ENCODE measurements around the gene RAB43.
"Not testable (repeated sequence)": the region's sequence is repeated elsewhere in the genome, so short reads cannot be mapped to it uniquely, and the experiment has no call there.

Gene RAB43

GRCh38 chr3:129121792-129122411 is at the start of gene RAB43:
Gene RAB43 (minus strand): TSS chr3:129121804. CDS start chr3:129121489, 315 bp downstream.
- DNase-seq, result peak; percentile 75

DNA sequence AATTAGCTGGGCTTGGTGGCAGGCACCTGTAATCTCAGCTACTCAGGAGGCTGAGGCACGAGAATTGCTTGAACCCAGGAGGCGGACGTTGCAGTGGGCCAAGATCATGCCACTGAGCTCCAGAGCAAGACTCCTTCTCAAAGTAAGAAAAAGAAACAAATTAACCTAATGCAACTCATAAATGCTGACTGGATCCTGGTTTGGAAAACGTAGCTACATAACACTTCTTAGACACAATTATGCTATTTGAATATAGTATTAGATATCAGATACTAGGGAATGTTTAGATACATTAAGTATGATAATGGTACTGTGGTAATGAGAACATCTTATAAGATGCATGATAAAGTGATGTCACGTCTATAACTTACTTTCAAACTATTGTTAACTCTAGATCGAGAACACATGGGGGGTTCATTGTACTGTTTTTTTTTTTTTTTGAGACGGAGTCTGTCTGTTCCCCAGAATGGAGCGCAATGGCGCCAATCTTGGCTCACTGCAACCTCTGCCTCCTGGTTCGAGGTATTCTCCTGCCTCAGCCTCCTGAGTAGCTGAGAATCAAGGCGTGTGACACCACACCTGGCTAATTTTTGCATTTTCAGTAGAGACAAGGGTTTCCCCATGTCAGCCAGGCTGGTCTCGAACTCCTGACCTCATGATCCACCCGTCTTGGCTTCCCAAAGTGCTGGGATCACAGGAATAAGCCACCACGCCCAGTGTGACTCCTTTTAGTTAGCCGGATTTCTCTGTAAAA is 45.2 kb upstream of the RAB43 start:
- DNase-seq, result no peak

DNA sequence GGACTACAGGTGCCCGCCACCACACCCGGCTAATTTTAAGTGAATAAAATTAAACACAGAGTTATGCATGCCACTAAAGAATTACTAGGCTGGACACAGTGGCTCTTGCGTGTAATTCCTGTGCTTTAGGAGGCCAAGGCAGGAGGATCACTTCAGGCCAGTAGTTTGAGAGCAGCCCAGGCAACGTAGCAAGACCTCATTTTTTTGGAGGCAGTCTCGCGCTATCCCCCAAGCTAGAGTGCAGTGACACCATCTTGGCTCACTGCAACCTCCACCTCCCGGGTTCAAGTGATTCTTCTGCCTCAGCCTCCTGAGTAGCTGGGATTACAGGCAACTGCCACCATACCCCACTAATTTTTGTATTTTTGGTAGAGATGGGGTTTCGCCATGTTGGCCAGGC is 44.0 kb upstream of the RAB43 start:
- not testable (repeated sequence) for DNase-seq

DNA sequence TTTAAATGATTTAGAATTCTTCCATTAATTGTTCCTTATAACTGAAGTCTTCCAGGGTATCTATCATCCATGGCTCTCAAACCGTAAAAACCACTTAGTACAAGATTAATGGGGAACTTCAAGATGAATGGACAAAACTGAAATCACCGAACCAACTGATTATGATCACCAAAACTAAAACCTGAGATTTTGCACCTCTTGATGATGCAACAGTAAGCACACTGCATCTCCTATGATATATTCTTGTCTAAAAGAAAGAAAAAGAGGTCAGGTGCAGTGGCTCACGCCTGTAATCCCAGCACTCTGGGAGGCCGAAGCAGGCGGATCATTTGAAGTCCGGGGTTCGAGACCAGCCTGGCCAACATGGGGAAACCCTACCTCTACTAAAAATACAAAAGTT is 42.9 kb upstream of the RAB43 start:
- DNase-seq, result no peak

GRCh38 chr3:129162729-129163579 is 41.4 kb upstream of the RAB43 start:
- no peak for DNase-seq

GRCh38 chr3:129161860-129162271 is 40.3 kb upstream of the RAB43 start:
- DNase-seq, result no peak

DNA sequence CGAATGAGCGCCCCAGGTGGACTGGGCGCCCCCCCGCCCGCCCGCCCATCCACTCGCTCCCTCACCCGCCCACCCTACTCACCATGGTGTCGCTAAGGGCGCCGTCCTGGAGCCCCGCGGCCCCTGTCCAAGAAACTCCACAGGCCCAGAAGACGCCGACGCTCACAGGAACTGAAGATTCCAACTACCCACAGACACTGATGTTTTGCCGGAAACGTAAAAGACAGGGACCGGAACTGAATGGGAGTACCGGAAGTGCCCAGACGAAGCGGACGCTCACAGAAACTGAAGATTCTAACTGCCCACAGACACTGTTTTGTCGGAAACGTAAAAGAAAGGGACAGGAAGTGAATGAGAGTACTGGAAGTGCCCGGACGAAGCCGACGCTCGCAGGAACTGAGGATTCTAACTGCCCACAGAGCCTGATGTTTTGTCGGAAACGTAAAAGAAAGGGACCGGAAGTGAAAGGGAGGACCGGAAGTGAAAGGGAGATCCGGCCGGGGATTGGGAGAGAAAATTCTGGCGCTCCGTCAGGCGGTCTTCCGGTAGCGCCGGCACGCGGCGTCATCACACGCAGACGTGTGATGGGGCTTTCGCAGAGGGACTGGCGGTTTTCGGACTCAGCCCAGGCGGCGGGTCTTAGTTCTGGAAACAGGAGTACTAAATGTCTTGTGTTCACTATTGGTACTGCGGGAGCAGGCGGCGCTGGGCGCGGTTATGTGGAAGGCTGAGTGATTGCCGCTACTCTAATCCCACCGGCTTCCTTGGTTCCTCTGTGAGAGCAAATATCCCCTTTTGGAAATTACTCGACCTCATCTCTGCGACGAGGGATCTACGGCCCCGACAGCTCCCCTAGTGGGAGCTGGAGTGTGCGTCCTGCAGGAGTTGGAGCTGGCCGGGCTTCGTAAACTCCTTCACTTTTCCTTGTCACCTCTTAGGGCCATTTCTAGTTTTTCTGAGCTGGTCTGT is 39.6 kb upstream of the RAB43 start, which contains the start of gene ISY1:
ISY1 (minus strand) TSS at position 173 of the 969 bp plus-strand sequence; CDS start at position 85, 88 bp downstream.
- peak; percentile 97 for DNase-seq

- no peak for DNase-seq
Observed at GRCh38 chr3:129144786-129145185, 23.2 kb upstream of the RAB43 start.

DNA sequence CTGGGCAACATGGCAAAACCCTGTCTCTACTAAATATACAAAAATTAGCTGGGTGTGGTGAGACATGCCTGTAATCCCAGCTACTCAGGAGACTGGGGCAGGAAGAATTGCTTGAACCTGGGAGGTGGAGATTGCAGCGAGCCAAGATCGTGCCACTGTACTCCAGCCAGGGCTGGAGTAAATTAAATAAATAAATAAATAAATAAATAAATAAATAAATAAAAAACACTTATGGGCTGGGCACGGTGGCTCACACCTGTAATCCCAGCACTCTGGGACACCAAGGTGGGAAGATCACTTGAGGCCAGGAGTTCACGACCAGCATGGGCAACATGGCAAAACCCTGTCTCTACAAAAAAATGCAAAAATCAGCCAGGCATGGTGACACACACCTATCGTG is 19.4 kb upstream of the RAB43 start:
- DNase-seq, result not testable (repeated sequence)

DNA sequence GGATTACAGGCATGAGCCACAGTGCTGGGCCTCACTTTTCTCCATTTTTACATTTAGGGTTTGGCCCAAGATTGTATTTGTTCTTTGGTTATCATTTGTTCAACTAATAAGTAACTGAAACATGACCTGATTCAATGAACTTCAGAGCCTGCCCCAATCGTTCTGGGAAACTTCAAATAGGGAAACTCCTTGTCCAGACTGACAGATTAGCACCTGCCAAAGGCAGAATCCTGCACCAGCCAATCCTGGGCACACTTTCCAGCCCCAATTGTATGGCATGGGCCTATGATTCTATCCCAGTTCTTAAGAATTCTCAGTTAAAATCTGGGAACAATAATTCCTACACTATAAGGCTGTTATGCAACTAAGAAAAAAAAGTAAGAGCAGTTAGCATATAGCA is 18.3 kb upstream of the RAB43 start:
- no peak for DNase-seq

DNA sequence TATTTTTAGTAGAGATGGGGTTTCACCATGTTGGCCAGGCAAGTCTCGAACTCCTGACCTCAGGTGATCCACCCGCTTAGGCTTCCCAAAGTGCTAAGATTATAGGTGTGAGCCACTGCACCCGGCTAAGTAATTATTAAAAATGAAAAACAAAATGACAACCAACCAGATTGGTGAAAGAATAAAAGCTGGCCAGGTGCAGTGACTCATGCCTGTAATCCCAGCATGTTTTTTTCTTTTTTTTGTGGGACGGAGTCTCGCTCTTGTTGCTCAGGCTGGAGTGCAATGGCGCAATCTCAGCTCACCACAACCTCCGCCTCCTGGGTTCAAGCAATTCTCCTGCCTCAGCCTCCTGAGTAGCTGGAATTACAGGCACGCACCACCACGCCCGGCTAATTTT is 14.7 kb upstream of the RAB43 start:
- not testable (repeated sequence) for DNase-seq

DNA sequence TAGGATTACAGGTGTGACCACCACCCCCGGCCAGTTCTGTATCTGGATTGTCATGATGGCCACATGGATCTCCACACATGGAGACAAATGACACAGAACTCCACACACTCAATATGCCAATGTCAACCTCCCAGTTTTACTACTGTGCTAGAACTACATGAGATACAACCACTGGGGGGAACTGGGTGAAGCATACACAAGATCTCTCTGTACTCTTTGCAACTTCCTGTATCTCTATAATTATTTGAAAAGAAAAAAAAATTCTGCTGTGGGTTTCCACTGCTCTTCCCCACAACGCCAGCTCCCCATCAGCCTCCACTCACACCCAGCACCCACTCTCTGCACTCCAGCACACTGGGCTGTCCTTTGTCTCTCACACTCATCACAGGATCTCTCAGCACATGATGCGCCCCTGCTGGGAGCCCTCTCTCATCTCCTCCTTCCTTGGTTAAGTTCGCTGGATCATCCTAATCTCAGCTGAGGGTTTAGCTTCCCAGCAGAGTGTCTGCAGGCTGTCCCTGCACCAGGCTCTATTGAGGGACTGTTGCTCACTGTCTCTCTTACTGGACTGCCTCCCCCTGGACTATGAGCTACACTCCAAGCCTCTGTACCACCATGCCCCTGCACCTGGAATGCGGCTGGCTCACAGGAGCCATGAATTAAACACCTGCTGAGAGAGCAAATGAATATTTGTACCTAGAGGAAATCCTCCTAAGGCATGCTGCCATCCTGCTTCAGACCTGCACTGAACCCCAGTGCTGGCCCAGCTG is 10.7 kb upstream of the RAB43 start:
- DNase-seq, result no peak

DNA sequence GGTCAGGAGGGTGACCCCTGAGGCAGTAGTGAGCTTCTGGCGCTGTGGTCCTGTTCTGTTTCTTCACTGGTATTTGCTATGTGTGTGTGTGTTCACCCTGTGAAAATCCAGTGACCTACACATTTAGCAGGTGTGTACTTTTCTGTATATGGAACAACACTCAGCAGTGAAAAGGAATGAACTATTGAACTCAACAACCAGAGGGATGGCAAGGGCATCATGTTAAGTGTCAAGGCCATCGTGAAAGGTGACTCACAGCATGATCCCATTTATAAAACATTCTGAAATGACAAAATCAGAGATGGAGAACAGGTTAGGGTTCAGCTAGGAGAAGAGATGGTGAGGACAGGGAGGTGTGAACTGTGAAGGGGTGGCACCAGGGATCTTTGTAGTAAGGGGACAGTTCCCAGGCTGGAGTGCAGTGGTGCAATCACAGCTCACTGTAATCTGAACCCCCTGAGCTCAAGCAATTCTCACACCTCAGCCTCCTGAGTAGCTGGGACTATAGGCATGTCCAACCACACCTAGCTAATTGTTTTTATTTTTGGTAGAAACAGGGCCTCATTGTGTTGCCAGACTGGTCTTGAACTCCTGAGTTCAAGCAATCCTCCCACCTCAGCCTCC is 10.0 kb upstream of the RAB43 start:
- DNase-seq, result no peak

DNA sequence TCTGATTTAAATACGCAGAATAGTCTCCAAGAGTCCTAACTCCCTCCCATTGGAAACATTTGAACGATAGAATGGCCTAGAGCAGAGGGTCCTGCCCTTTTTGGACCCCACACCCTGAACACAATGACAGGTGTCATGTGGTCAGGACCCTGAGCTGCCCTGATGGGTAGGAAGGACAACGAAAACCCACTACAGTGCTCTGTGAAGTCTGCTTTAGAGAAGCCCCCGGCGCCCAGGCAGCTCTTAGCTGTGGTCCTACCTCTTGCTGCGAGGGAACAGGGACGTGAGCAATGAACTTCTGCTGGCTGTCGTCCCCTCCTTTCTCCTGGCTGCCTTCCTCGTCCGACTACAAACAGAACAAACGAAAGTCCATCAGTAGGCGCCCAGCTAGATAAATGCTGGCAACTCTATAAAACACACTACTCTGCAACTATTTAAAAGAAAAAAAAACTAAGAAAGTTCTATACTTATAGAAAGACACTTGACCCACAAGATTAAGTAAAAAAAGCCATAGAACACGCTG is 8.7 kb upstream of the RAB43 start:
- no peak for DNase-seq

DNA sequence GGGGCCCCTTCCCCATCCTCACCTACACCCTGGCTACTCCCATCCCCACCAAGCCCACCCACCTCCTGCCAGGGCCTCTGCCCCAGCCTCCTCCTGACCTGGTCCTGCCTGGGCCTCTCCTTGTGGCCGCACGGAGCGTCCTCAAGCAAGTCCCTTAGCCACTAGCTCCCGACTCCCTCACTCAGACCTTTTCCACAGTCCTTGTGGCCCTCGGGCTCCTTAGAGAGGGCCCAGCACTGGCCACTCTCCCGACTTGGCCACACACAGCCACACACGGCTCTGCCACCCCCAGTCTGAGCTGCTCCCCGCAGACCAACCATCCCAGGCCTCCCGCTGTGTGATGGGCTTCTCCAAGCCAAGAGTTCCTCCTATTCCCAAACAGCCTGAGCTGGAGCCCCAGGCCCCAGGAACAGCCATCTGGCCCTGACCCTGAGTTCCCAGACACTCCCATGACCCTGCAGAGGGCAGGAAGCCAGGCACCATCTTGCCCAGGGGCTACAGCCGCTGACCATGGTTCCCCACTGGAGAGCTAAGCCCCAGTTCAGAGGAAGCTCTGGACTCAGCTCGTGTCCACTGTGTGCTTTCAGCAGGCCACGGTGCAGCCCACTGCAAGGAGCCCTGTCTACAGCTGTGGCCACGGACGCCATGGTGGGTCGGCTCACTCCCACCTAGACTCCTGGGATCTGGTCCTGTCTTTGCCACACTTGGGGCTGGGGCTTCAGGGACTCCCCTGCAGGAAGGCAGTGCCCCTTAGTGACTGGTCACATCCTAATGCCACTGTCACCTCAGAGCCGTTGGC is 7.0 kb upstream of the RAB43 start:
- no peak for DNase-seq

DNA sequence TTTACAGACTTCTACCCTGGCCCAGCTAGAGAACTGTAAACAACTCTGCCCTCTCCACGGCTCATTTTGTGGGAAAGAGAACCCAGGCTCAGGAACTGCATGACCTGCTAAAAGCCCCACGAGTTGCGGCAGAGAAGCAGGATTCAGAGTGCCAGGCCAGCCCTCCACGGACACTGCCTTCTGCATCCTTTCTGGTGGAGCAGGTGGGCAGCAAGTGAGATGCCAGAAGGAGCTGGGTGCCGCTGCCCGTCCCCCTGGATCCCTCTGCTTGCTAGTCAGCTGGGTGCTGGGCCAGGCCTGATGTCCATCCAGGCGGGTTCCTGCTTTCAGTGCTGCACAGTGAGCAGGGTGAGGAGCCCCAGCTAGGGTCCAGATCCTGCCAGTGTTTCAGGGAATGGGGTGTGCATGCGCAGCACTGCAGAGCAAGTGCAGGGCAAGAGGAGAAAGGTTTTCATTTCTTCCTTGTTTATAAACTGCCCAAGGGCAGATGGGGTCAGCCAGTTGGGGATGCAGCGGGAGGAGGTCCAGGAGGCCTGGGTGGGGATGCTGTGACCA is 5.2 kb upstream of the RAB43 start:
- no peak for DNase-seq

DNA sequence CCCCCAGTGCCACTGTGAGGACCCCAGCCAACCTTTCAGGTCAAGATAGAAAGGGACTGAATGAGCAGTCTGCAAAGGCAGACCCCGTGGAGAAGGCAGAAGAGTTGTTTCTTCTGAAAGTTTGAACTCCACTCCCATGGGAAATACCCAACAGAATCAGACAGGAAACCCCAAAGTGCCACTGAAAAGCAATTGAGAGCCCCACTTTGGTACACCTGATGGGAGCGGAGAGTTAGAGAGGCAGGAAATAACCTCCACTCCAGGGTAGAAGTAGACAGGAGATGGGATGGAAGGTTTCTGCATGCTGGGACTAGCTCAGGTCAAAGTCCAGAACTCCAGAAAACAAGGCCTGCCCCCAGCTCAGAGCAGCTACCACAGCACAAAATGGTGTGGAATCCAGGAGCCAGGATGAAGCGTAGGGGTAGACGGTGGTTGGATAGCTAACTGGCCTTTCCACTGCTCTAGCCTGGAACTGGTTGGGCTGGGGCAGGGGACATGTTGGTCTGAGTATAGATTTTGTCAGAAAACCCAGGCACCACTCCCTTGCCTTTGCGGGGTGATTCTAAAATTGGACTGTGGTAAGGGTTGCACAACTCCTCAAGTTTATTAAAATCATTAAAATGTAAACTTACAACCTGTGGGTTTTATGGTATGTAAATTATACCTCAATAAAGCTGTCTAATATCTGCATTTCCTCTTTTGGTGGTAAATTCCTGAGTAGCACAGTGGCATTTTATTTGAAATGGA is 1.9 kb upstream of the RAB43 start:
- DNase-seq, result no peak

GRCh38 chr3:129122412-129123011 is 908 bp upstream of the RAB43 start:
- no peak for DNase-seq

Data from kidney glomerular epithelial cell (primary cell).